HG03354 (cell line): ENCODE measurements around the gene CAMK2A.

Experiments used
- ATAC-seq: cut with Tn5 transposase; IDR thresholded peaks from one replicate; pipeline ENCODE4 v1.9.1; 2021; ENCODE audit warnings: mild to moderate bottlenecking; ENCODE audit not compliant: unreplicated experiment, poor library complexity, severe bottlenecking

Gene CAMK2A

GRCh38 chr5:150289551-150290390 is at the start of gene CAMK2A:
Gene CAMK2A, minus strand, starts transcription at chr5:150289773. Its CDS starts 148 bp downstream, at chr5:150289625.
- no peak for ATAC-seq

GRCh38 chr5:150339165-150339564 is 49.6 kb upstream of the CAMK2A start:
- no peak for ATAC-seq

- no peak for ATAC-seq
These were observed 49.0 kb upstream of the CAMK2A start for GRCh38 chr5:150338546-150338945.

GRCh38 chr5:150335778-150336177 is 46.2 kb upstream of the CAMK2A start:
- ATAC-seq, result no peak

- ATAC-seq, result no peak
These were observed 43.8 kb upstream of the CAMK2A start for GRCh38 chr5:150333400-150333799.

- no peak for ATAC-seq
These were observed 40.6 kb upstream of the CAMK2A start for GRCh38 chr5:150329881-150330876.

- no peak for ATAC-seq
These were observed 39.5 kb upstream of the CAMK2A start for GRCh38 chr5:150329038-150329437.

GRCh38 chr5:150328515-150328914 is 38.9 kb upstream of the CAMK2A start:
- no peak for ATAC-seq

GRCh38 chr5:150327139-150327538 is 37.6 kb upstream of the CAMK2A start:
- no peak for ATAC-seq

- ATAC-seq, result no peak
These were observed 37.1 kb upstream of the CAMK2A start for GRCh38 chr5:150326707-150327106.

GRCh38 chr5:150325426-150325825 is 35.9 kb upstream of the CAMK2A start:
- no peak for ATAC-seq

GRCh38 chr5:150323819-150324218 is 34.2 kb upstream of the CAMK2A start:
- ATAC-seq, result no peak

GRCh38 chr5:150323092-150323491 is 33.5 kb upstream of the CAMK2A start:
- no peak for ATAC-seq

- ATAC-seq, result no peak
These were observed 32.6 kb upstream of the CAMK2A start for GRCh38 chr5:150322202-150322601.

GRCh38 chr5:150321784-150322183 is 32.2 kb upstream of the CAMK2A start:
- no peak for ATAC-seq

GRCh38 chr5:150321211-150321610 is 31.6 kb upstream of the CAMK2A start:
- no peak for ATAC-seq

GRCh38 chr5:150320044-150320613 is 30.6 kb upstream of the CAMK2A start:
- no peak for ATAC-seq

- ATAC-seq, result no peak
These were observed 29.9 kb upstream of the CAMK2A start for GRCh38 chr5:150319484-150319790.

- ATAC-seq, result no peak
These were observed 29.3 kb upstream of the CAMK2A start for GRCh38 chr5:150318613-150319483.
